Coronary artery (tissue), 2 donors: Measurements from ENCODE around the gene EIF4G1.

Experiments used
- DNase-seq: peaks from one replicate; pipeline ENCODE4 v3.0.0-alpha.2; 2017; ENCODE audit warnings: low spot score
- H3K27ac ChIP-seq, 2 donors: fragments of 200-600 bp; sonication (generic); one replicate each; pipeline ENCODE4 v1.5.1; 2016 to 2019
- H3K4me3 ChIP-seq: fragments of 200-600 bp; sonication (generic); 2 replicates; pipeline ENCODE4 v1.5.1; 2016; ENCODE audit warnings: mild to moderate bottlenecking, moderate library complexity
- CTCF ChIP-seq: fragments of 200-600 bp; sonication (generic); IDR thresholded peaks from one replicate; pipeline ENCODE4 v1.5.1; 2019; ENCODE audit warnings: antibody characterized with exemption

Gene EIF4G1

GRCh38 chr3:184333700-184334099 is 19.3 kb downstream of the EIF4G1 start:
- TF ChIP-seq CTCF: no peak
- Histone ChIP-seq H3K27ac (no peak overlapping the region), H3K4me3 (no peak overlapping the region)
- DNase-seq: no peak

- Histone ChIP-seq H3K4me3 (no peak overlapping the region), H3K27ac (peak overlapping the region; percentile 44 to 96)
- DNase-seq: no peak
- no peak for TF ChIP-seq CTCF
Measured at GRCh38 chr3:184334470-184335158, 20.2 kb downstream of the EIF4G1 start.

- peak overlapping the region; percentile 89 for H3K4me3 ChIP-seq
- no peak for TF ChIP-seq CTCF
- H3K27ac ChIP-seq: peak overlapping the region; percentile 96 to 98
- DNase-seq: no peak
Measured at GRCh38 chr3:184335291-184335660, 20.9 kb downstream of the EIF4G1 start.

- peak; percentile 91 for DNase-seq
- peak overlapping the region; percentile 96 to 98 for H3K27ac ChIP-seq
- no peak for TF ChIP-seq CTCF
Measured at GRCh38 chr3:184335661-184336546, 21.5 kb downstream of the EIF4G1 start.

GRCh38 chr3:184336547-184337398 is 22.4 kb downstream of the EIF4G1 start:
- Histone ChIP-seq H3K27ac (peak overlapping the region; percentile 96 to 98), H3K4me3 (peak overlapping the region; percentile 89)
- no peak for DNase-seq
- TF ChIP-seq CTCF: no peak

More at GRCh38 chr3:184335661-184336546, 21.5 kb downstream of the EIF4G1 start:
- peak overlapping the region; percentile 89 for H3K4me3 ChIP-seq

- no peak for TF ChIP-seq CTCF
- peak within 1 kb of the TSS; percentile 96 to 98 for H3K27ac ChIP-seq
- H3K4me3 ChIP-seq: peak within 1 kb of the TSS; percentile 89
- DNase-seq: peak; percentile 94
Measured at GRCh38 chr3:184337399-184337714, 23.0 kb downstream of the EIF4G1 start, which contains the start of gene FAM131A. Gene FAM131A, plus strand, starts transcription at chr3:184337600. Its CDS starts 31 bp downstream, at chr3:184337631.
